ENCODE data around the gene SLC37A1. TPM values are rescaled to one million over a fixed set of nuclear protein-coding genes. Genes with fewer than 3 reads are reported as not detected.

Gene SLC37A1
- total RNA-seq, 1 experiment from 2014 or later, result 11.2 TPM

DNA sequence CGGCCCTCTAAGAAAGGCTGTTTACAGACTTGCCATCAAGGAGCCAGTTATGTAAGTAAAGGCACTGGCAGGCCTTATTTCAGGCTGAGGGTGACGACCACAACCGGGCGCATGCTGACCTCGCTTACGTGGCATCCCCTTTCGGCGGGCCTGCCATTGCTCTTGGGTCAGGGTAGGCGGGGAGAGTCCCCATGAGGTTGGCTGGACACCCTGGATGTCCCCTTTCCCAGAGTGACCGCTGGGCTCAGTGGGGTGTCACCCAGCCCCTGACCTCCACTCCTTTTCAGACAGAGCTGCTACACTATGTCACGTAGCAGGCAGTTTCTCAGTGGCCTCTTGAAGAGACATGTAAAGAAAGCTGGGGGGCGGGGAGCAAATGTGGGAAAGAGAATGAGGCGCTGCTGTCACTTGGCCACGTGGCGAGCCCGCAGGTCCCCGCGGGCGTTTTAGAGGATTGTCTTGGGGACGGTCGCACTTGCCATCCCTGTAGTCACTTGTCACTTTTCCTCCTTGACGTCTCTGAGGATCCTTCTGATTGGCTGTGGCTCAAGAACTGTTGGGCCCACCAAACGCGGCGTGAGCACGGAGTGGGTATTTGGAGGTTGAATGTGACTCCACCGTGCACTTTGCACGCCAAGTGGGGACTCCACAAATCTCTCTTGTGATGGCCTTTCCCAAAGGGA is 42.2 kb downstream of the SLC37A1 start:
- CTCF ChIA-PET, result interaction anchor here (0.5 kb wide), 1 partner anchor 27 kb away, joined by 6 read pairs; no protein-coding TSS in a partner anchor
- BruUV-seq (replicated peaks), result no TSS peak
- intact Hi-C loops (cut with micrococcal nuclease; ENCODE audit: unreplicated experiment), result no loop called here
- DNase-seq (ENCODE audit: low spot score), result no peak
- Histone ChIP-seq H3K36me3 (ENCODE audit: insufficient read depth, low read length, poor library complexity, severe bottlenecking) (no peaks in the 10 kb centered on the region), H3K27me3 (replicated peaks; ENCODE audit: insufficient read depth, low read depth, low read length, poor library complexity) (no peaks in the 10 kb centered on the region), H3K27ac (ENCODE audit: low read depth, low read length, poor library complexity, severe bottlenecking) (no peak overlapping the region), H3K4me3 (ENCODE audit: low read depth, low read length, poor library complexity, severe bottlenecking) (no peak overlapping the region), H3K9me3 (ENCODE audit: low read depth, low read length, poor library complexity, severe bottlenecking) (no peaks in the 10 kb centered on the region), H3K4me1 (ENCODE audit: insufficient read depth, low read length, poor library complexity, severe bottlenecking) (no peaks in the 10 kb centered on the region)
- TF ChIP-seq EZH2 (IDR thresholded peaks at IDR 0.05; ENCODE audit: borderline replicate concordance, low read depth, low read length, poor library complexity, severe bottlenecking), result no peak
- TF ChIP-seq, protein P1, sequence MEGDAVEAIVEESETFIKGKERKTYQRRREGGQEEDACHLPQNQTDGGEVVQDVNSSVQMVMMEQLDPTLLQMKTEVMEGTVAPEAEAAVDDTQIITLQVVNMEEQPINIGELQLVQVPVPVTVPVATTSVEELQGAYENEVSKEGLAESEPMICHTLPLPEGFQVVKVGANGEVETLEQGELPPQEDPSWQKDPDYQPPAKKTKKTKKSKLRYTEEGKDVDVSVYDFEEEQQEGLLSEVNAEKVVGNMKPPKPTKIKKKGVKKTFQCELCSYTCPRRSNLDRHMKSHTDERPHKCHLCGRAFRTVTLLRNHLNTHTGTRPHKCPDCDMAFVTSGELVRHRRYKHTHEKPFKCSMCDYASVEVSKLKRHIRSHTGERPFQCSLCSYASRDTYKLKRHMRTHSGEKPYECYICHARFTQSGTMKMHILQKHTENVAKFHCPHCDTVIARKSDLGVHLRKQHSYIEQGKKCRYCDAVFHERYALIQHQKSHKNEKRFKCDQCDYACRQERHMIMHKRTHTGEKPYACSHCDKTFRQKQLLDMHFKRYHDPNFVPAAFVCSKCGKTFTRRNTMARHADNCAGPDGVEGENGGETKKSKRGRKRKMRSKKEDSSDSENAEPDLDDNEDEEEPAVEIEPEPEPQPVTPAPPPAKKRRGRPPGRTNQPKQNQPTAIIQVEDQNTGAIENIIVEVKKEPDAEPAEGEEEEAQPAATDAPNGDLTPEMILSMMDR (conservative IDR thresholded peaks at IDR 0.05; ENCODE audit: low read depth, low read length), result no peak
- POLR2A ChIA-PET (ENCODE audit: low non-redundant PET), result no interaction called here

DNA sequence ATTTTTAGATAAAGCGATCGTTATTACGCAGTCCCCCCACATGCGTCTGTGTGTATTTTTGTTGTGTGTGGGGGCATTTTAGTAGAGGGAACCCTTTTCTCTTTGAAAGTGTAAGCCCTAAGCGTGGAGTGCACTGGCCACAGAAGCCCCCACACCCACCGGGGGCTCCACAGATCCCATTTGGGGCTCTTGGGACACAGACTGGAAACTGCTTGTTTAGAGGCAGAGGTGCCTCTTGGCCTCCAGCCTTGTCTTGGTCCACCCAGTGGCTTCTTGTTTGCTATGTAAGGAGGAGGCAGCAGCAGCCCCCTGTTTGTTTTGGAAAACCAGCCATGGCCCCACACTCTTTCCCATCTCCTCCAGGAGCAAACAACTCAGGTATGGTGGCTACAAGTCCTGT is 42.8 kb downstream of the SLC37A1 start:
- no peak overlapping the region for H3K27ac ChIP-seq (ENCODE audit: low read depth, low read length, poor library complexity, severe bottlenecking)
- no TSS peak for BruUV-seq (replicated peaks)
- intact Hi-C loops (cut with micrococcal nuclease; ENCODE audit: unreplicated experiment), result no loop called here
- TF ChIP-seq EZH2 (IDR thresholded peaks at IDR 0.05; ENCODE audit: borderline replicate concordance, low read depth, low read length, poor library complexity, severe bottlenecking), result no peak
- TF ChIP-seq, protein P1 (conservative IDR thresholded peaks at IDR 0.05; ENCODE audit: low read depth, low read length), result no peak
- H3K36me3 ChIP-seq (ENCODE audit: insufficient read depth, low read length, poor library complexity, severe bottlenecking), result no peaks in the 10 kb centered on the region
- no peaks in the 10 kb centered on the region for H3K4me1 ChIP-seq (ENCODE audit: insufficient read depth, low read length, poor library complexity, severe bottlenecking)
- no peaks in the 10 kb centered on the region for H3K9me3 ChIP-seq (ENCODE audit: low read depth, low read length, poor library complexity, severe bottlenecking)
- no peak for DNase-seq (ENCODE audit: low spot score)
- no peak overlapping the region for H3K4me3 ChIP-seq (ENCODE audit: low read depth, low read length, poor library complexity, severe bottlenecking)
- CTCF ChIA-PET, result interaction anchor here (0.5 kb wide), 1 partner anchor 26 kb away, joined by 6 read pairs; no protein-coding TSS in a partner anchor
- POLR2A ChIA-PET (ENCODE audit: low non-redundant PET), result no interaction called here
- H3K27me3 ChIP-seq (replicated peaks; ENCODE audit: insufficient read depth, low read depth, low read length, poor library complexity), result no peaks in the 10 kb centered on the region

DNA sequence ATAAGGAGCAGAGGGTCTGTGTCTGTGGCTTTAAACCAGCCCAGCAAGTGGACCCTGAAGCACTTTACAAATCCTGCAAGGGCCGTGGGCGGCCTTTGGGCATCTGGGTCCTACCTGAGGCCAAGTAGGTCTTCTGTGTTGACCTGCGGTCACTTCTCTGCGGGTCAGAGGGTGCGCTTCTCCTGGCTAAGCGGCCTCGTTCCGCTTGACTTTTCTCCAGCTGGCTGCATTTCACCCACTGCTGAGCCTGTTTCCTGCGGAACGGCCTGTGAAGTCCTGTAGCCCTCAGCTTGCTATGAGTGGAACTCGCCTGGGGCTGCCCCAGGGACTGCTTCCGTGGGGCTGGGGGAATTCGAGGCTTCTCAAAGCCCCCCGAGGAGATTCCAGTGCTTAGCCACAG is 43.3 kb downstream of the SLC37A1 start:
- no peak for DNase-seq (ENCODE audit: low spot score)

More for the DNA sequence above, 43.3 kb downstream of the SLC37A1 start:
- H3K36me3 ChIP-seq (ENCODE audit: insufficient read depth, low read length, poor library complexity, severe bottlenecking), result no peaks in the 10 kb centered on the region
- ChIA-PET POLR2A (ENCODE audit: low non-redundant PET) (no interaction called here), CTCF (interaction anchor here (1.0 kb wide), 1 partner anchor 36 kb away, joined by 3 read pairs; no protein-coding TSS in a partner anchor)
- no peaks in the 10 kb centered on the region for H3K9me3 ChIP-seq (ENCODE audit: low read depth, low read length, poor library complexity, severe bottlenecking)
- no peak overlapping the region for H3K4me3 ChIP-seq (ENCODE audit: low read depth, low read length, poor library complexity, severe bottlenecking)
- no peaks in the 10 kb centered on the region for H3K4me1 ChIP-seq (ENCODE audit: insufficient read depth, low read length, poor library complexity, severe bottlenecking)
- intact Hi-C loops (cut with micrococcal nuclease; ENCODE audit: unreplicated experiment), result no loop called here
- no TSS peak for BruUV-seq (replicated peaks)
- no peaks in the 10 kb centered on the region for H3K27me3 ChIP-seq (replicated peaks; ENCODE audit: insufficient read depth, low read depth, low read length, poor library complexity)
- TF ChIP-seq, protein P1 (conservative IDR thresholded peaks at IDR 0.05; ENCODE audit: low read depth, low read length), result no peak
- no peak for TF ChIP-seq EZH2 (IDR thresholded peaks at IDR 0.05; ENCODE audit: borderline replicate concordance, low read depth, low read length, poor library complexity, severe bottlenecking)
- H3K27ac ChIP-seq (ENCODE audit: low read depth, low read length, poor library complexity, severe bottlenecking), result no peak overlapping the region

Measured in A673 (cell line).